ENCODE data around the gene TNIP3. TPM values are rescaled to one million over a fixed set of nuclear protein-coding genes. Genes with fewer than 3 reads are reported as not detected.

The TNIP3 gene
- total RNA-seq, 2 donors from 2014 or later: 0.11 TPM; not detected in 1

DNA sequence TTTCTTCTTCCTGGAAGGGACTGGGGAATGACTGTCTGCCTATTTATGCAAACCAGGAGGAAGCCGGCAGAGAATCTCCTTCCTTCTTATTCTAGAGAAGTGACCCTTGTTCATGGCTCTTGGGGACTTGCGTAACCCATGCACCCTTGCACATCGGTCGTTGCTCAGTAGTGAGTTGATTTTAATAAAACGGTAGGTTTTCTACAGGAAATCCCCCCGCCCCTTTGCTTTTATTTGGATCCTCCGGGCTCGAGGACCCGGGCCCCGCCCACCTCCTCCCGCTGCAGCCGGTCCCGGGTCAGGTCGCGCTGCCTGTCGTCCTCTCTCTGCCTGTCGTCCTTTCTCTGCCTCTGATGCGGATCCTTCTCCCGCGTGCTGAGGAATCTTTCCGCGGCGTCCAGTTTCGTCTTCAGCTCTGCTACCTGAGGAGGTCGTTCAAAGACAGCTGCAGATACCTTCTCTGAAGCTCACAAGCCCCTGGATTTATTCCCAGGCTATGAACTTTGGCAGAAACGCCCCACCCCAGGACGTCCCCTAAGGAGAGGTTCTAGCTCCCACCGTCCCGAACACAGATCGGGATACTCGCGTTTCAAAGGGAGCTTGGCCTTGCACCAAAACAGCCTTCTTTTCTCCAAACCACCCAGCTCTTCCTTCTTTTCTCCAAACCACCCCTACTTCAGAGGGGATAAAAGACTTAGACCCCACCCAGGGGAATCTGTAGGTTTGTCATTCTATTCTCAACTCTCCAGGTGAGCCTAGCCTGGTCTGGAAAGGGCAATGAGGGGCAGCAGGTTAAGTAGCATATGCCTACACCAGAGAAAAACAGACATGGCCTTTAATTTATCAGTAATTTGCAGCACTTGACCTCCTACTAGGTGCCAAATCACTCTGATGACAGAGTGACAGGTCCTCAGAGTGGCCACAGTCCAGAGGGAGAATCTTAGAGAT is 7.0 kb downstream of the TNIP3 start:
- WGBS, 2 experiments (ENCODE audit: insufficient coverage in 1 of 2, insufficient read length in 1 of 2): 1 to 2% methylated on average over 17 to 32 of the region's 32 CpGs

DNA sequence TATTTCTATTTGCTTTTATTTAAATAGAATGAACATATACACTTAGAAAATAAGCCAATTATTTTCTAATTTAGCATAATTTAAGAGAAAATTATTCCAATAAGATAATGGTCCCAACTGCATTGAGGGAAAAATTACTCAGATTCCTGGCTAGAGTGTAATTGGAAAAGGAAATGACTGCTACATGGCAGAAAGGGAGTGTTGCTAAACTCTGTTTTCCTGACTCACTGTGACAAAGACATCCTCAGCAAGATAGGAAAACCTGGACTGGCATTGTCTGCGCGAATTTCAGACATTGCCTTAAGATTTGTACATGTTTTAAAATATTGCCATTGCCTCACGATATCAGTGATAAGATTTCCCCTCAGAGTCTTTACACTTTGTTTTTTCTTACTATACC is 8.2 kb downstream of the TNIP3 start:
- WGBS, 2 experiments (ENCODE audit: insufficient coverage in 1 of 2, insufficient read length in 1 of 2): 67 to 91% methylated on average over 3 of the region's 3 CpGs
- Histone ChIP-seq H3K4me3 (ENCODE audit: low read length) (no peak overlapping the region), H3K27me3 (ENCODE audit: control insufficient read depth, insufficient read depth, low read length, poor library complexity, severe bottlenecking) (peaks cover 8% of the 10 kb centered on the region), H3K9me3 (ENCODE audit: control insufficient read depth, low read length) (no peaks in the 10 kb centered on the region), H3K4me1 (ENCODE audit: control insufficient read depth, insufficient read depth, low read length) (no peaks in the 10 kb centered on the region), H3K27ac (ENCODE audit: low read depth, low read length) (no peak overlapping the region), H3K36me3 (ENCODE audit: control insufficient read depth, insufficient read depth, low read length) (no peaks in the 10 kb centered on the region), H3K9ac (ENCODE audit: extremely low read depth, low read length, poor library complexity, severe bottlenecking) (no peak overlapping the region)
- H3K27me3 Mint-ChIP-seq (ENCODE audit: insufficient read depth): peaks cover 14% of the 10 kb centered on the region
- H3K4me1 Mint-ChIP-seq: peaks cover 11% of the 10 kb centered on the region
- peak overlapping the region; percentile 71 for H3K4me3 Mint-ChIP-seq
- H3K27ac Mint-ChIP-seq: no peak overlapping the region
- H3K36me3 Mint-ChIP-seq (ENCODE audit: low read depth): no peaks in the 10 kb centered on the region
- no peak for TF ChIP-seq CTCF (conservative IDR thresholded peaks at IDR 0.05)
- no peaks in the 10 kb centered on the region for H3K9me3 Mint-ChIP-seq
- DNase-seq: no peak

More for the DNA sequence above, 7.0 kb downstream of the TNIP3 start:
- H3K9ac ChIP-seq (ENCODE audit: extremely low read depth, low read length, poor library complexity, severe bottlenecking): no peak overlapping the region
- H3K4me3 ChIP-seq (ENCODE audit: low read length): peak overlapping the region; percentile 87
- peak; percentile 87 for DNase-seq
- no peak overlapping the region for H3K27ac Mint-ChIP-seq
- peaks cover 13% of the 10 kb centered on the region for H3K4me1 Mint-ChIP-seq
- no peaks in the 10 kb centered on the region for H3K4me1 ChIP-seq (ENCODE audit: control insufficient read depth, insufficient read depth, low read length)
- no peak for TF ChIP-seq CTCF (conservative IDR thresholded peaks at IDR 0.05)
- H3K9me3 ChIP-seq (ENCODE audit: control insufficient read depth, low read length): no peaks in the 10 kb centered on the region
- peaks cover 8% of the 10 kb centered on the region for H3K27me3 ChIP-seq (ENCODE audit: control insufficient read depth, insufficient read depth, low read length, poor library complexity, severe bottlenecking)
- H3K27ac ChIP-seq (ENCODE audit: low read depth, low read length): no peak overlapping the region
- H3K36me3 ChIP-seq (ENCODE audit: control insufficient read depth, insufficient read depth, low read length): no peaks in the 10 kb centered on the region
- H3K36me3 Mint-ChIP-seq (ENCODE audit: low read depth): no peaks in the 10 kb centered on the region
- no peaks in the 10 kb centered on the region for H3K9me3 Mint-ChIP-seq
- H3K27me3 Mint-ChIP-seq (ENCODE audit: insufficient read depth): peaks cover 14% of the 10 kb centered on the region
- peak overlapping the region; percentile 71 for H3K4me3 Mint-ChIP-seq

GRCh38 chr4:121154103-121154515 is 10.0 kb downstream of the TNIP3 start:
- Histone ChIP-seq H3K27ac (ENCODE audit: low read depth, low read length) (no peak overlapping the region), H3K9ac (ENCODE audit: extremely low read depth, low read length, poor library complexity, severe bottlenecking) (no peak overlapping the region), H3K27me3 (ENCODE audit: control insufficient read depth, insufficient read depth, low read length, poor library complexity, severe bottlenecking) (peaks cover 8% of the 10 kb centered on the region), H3K4me3 (ENCODE audit: low read length) (no peak overlapping the region), H3K4me1 (ENCODE audit: control insufficient read depth, insufficient read depth, low read length) (no peaks in the 10 kb centered on the region), H3K36me3 (ENCODE audit: control insufficient read depth, insufficient read depth, low read length) (no peaks in the 10 kb centered on the region), H3K9me3 (ENCODE audit: control insufficient read depth, low read length) (no peaks in the 10 kb centered on the region)
- H3K4me3 Mint-ChIP-seq: no peak overlapping the region
- peaks cover 10% of the 10 kb centered on the region for H3K4me1 Mint-ChIP-seq
- H3K27me3 Mint-ChIP-seq (ENCODE audit: insufficient read depth): peaks cover 14% of the 10 kb centered on the region
- WGBS, 2 experiments (ENCODE audit: insufficient coverage in 1 of 2, insufficient read length in 1 of 2): 90 to 91% methylated on average over 4 of the region's 4 CpGs
- TF ChIP-seq CTCF (conservative IDR thresholded peaks at IDR 0.05): no peak
- no peak overlapping the region for H3K27ac Mint-ChIP-seq
- H3K9me3 Mint-ChIP-seq: no peaks in the 10 kb centered on the region
- DNase-seq: no peak
- no peaks in the 10 kb centered on the region for H3K36me3 Mint-ChIP-seq (ENCODE audit: low read depth)

Measured in endodermal cell (in vitro differentiated cells).